IPS-18a (cell line): ENCODE results near the gene MEI1.

Experiments used
- H3K27ac ChIP-seq: one replicate; pipeline ENCODE4 v1.5.1; 2013; ENCODE audit warnings: low read length
- H3K27me3 ChIP-seq: one replicate; pipeline ENCODE4 v1.6.1; 2013; ENCODE audit warnings: mild to moderate bottlenecking, low read length; ENCODE audit not compliant: control insufficient read depth, insufficient read depth
- H3K36me3 ChIP-seq: one replicate; pipeline ENCODE4 v1.6.1; 2013; ENCODE audit warnings: low read depth, low read length; ENCODE audit not compliant: control insufficient read depth
- H3K4me1 ChIP-seq: one replicate; pipeline ENCODE4 v1.6.1; 2013; ENCODE audit warnings: low read depth, low read length; ENCODE audit not compliant: control insufficient read depth
- H3K4me3 ChIP-seq: one replicate; pipeline ENCODE4 v1.5.1; 2013; ENCODE audit warnings: low read length
- H3K9ac ChIP-seq: one replicate; pipeline ENCODE4 v1.6.1; 2013; ENCODE audit warnings: mild to moderate bottlenecking, low read length, moderate library complexity
- H3K9me3 ChIP-seq: one replicate; pipeline ENCODE4 v1.6.1; 2013; ENCODE audit warnings: low read depth, low read length; ENCODE audit not compliant: control insufficient read depth

Gene MEI1

DNA sequence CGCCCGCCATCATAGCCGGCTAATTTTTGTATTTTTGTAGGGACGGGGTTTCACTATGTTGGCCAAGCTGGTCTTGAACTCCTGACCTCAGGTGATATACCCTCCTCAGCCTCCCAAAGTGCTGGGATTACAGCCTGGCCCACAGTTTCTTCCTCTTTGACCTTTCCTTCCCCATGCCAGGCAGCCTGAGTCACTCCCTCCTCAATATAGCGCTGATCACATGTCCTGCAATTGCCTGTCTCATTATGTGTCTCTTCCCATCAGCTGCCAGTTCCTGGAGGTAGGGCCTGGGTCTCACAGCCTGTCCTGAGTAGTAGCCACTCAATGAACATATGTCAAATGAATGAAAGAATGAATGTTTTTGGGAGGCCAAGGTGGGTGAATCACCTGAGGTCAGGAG lies 58.2 kb downstream of the MEI1 start:
- no peak overlapping the region for H3K27ac ChIP-seq
- no peaks in the 10 kb centered on the region for H3K36me3 ChIP-seq
- no peak overlapping the region for H3K9ac ChIP-seq
- peaks cover 11% of the 10 kb centered on the region for H3K4me1 ChIP-seq
- H3K4me3 ChIP-seq = no peak overlapping the region
- no peaks in the 10 kb centered on the region for H3K9me3 ChIP-seq
- no peaks in the 10 kb centered on the region for H3K27me3 ChIP-seq

DNA sequence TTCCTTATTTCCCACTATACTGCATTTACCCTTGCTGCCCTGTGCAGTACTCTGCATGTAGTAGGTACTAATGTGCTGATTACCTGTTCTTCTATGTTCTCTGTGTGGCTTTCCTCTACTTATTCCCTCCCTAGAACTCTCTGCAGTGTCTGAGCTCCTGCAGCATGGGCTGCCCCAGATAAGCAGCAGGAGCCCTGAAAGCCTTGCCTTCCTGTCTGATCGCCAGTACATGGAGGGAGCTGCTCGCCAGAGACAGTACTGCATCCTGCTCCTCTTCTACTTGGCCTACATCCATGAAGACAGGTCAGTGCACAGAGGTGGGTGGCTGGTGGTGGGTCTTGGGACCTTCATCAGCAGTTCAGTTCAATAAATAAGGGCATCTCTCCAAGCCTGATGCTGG lies 58.9 kb downstream of the MEI1 start:
- Histone ChIP-seq H3K27ac (no peak overlapping the region), H3K4me3 (no peak overlapping the region)

DNA sequence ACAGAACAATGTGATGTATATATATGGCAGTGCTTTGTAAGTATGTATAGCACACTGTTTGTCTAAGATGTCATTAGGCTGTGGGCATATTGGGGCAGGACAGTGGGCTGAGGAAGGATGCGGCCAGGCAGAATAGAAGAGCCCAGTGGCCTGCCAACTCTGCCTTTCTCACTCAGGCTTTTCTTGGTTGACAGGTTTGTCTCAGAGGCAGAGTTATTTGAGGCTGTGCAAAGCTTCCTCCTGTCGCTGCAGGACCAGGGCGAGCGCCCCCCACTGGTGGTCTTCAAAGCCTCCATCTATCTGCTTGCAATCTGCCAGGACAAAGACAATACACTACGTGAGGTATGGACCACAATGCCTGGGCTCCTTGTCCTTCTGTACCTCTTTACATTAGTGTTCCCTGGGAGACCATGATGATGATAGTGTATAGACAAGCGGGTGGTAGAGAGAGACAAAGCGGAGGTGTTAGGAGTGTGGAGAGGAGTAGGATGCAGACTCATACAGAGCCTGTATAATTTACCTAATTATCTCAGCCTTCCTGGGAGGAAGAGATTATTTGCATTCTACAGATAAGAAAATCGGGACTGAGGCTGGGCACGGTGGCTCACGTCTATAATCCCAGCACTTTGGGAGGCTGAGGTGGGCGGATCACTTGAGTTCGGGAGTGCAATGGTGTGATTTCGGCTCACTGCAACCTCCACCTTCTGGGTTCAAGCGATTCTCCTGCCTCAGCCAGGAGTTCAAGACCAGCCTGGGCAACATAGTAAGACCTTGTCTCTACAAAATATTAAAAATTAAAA lies 63.9 kb downstream of the MEI1 start:
- no peaks in the 10 kb centered on the region for H3K36me3 ChIP-seq
- H3K4me1 ChIP-seq = no peaks in the 10 kb centered on the region
- no peak overlapping the region for H3K9ac ChIP-seq
- H3K27ac ChIP-seq = no peak overlapping the region
- H3K9me3 ChIP-seq = no peaks in the 10 kb centered on the region
- H3K4me3 ChIP-seq = no peak overlapping the region
- no peaks in the 10 kb centered on the region for H3K27me3 ChIP-seq

More for the DNA sequence above, 58.9 kb downstream of the MEI1 start:
- Histone ChIP-seq H3K9me3 (no peaks in the 10 kb centered on the region), H3K27me3 (no peaks in the 10 kb centered on the region), H3K36me3 (no peaks in the 10 kb centered on the region), H3K4me1 (peaks cover 11% of the 10 kb centered on the region), H3K9ac (no peak overlapping the region)

DNA sequence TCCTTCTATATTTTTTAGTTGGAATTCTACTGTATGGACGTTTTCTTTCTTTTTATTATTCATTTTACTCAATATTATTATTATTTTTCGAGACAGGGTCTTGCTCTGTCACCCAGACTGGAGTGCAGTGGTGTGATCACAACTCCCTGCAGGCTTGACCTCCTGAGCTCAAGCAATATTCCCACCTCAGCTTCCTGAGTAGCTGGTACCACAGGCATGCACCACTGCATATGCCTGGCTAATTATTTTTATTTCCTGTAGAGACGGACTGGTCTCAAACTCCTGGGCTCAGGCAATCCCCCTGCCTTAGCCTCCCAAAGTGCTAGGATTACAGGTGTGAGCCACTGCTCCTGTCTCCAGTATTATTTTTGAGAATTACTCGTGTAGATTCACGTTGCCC lies 67.2 kb downstream of the MEI1 start:
- no peak overlapping the region for H3K27ac ChIP-seq
- no peaks in the 10 kb centered on the region for H3K36me3 ChIP-seq
- no peak overlapping the region for H3K9ac ChIP-seq
- H3K4me1 ChIP-seq = no peaks in the 10 kb centered on the region
- H3K9me3 ChIP-seq = no peaks in the 10 kb centered on the region
- H3K27me3 ChIP-seq = no peaks in the 10 kb centered on the region
- H3K4me3 ChIP-seq = no peak overlapping the region

DNA sequence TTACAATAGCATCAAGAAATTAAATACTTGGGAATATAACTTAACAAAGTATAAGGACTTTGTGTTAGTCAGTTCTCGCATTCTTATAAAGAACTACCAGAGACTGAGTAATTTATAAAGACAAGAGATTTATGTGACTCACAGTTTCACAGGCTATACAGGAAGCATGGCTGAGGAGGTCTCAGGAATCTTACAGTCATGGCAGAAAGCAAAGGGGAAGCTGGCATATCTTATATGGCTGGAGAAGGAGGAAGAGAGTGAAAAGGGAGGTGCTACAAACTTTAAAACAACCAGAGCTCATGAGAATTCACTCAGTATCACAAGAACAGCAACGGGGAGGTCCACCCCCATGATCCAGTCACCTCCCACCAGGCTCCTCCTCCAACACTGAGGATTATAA lies 69.1 kb downstream of the MEI1 start:
- Histone ChIP-seq H3K4me3 (no peak overlapping the region), H3K27me3 (no peaks in the 10 kb centered on the region), H3K27ac (no peak overlapping the region), H3K36me3 (no peaks in the 10 kb centered on the region), H3K4me1 (no peaks in the 10 kb centered on the region), H3K9me3 (no peaks in the 10 kb centered on the region), H3K9ac (no peak overlapping the region)

DNA sequence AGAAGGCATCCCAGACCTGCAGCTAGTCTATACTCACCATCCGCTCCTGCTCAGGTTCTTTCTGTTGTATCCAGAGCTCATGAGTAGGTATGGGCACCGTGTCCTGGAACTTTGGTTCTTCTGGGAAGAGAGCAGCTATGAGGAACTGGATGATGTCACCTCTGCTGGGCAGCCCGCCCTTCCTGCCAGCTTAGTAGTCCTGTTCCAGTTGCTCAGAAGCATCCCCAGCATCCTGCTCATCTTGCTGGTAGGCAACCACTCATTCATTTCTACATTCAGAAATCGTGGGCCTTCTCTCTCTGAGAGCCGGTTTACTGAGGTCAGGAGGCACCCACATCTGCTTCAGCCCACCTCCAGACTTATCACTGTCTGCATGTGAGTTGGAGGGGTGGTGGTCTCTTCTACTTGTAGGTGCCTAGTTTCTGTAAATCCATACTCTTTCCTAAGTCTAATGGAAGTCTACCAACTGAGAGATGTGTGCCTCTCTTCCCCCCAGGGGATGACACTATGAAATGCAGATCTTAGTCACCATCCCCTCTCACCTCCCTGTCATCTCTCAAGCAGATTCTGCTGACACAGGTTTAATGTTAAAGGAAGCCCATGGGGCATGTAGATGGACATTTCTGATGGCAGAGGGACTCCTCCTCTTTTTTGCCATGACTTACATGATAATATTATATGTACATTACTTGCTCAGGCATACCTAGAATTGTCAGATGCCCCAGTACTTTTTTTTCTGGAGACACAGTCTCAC lies 71.6 kb downstream of the MEI1 start:
- no peaks in the 10 kb centered on the region for H3K27me3 ChIP-seq
- no peak overlapping the region for H3K27ac ChIP-seq
- no peak overlapping the region for H3K4me3 ChIP-seq
- H3K4me1 ChIP-seq = no peaks in the 10 kb centered on the region
- H3K9ac ChIP-seq = no peak overlapping the region
- no peaks in the 10 kb centered on the region for H3K9me3 ChIP-seq
- H3K36me3 ChIP-seq = no peaks in the 10 kb centered on the region

DNA sequence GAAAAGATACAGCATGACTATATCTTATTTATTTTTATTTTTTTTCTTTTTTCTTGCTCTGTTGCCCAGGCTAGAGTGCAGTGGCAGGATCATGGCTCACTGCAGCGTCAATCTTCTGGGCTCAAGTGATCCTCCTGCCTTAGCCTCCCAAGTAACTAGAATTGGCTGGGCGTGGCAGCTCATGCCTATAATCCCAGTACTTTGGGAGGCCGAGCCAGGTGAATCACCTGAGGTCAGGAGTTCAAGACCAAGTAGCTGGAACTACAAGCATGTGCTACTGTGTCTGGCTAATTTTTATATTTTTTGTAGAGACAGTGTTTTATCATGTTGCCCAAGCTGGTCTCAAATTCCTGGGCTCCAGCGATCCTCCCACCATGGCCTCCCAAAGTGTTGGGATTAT lies 72.9 kb downstream of the MEI1 start:
- Histone ChIP-seq H3K9ac (no peak overlapping the region), H3K27ac (no peak overlapping the region), H3K4me3 (no peak overlapping the region), H3K36me3 (no peaks in the 10 kb centered on the region), H3K27me3 (no peaks in the 10 kb centered on the region), H3K9me3 (no peaks in the 10 kb centered on the region), H3K4me1 (no peaks in the 10 kb centered on the region)

DNA sequence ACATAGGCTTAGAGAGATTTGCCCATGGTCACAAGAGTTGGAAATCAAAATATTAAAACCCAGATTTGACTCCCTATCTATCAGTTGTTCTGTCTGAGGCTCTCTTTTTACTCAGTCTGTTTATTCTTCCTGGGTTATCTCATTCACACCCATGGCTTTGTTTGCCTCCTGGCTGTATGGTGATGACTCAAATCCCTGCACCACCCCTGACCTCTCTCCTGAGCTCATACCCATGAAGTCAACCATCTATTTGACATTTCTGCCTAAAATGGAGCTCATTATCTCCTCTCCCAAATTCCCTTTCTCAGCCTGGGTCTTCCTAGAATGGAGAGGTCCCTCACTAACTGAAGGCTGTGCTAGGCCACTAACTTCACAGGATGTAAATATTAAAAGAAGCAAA lies 73.3 kb downstream of the MEI1 start:
- no peak overlapping the region for H3K4me3 ChIP-seq
- H3K9ac ChIP-seq = no peak overlapping the region
- no peaks in the 10 kb centered on the region for H3K4me1 ChIP-seq
- H3K9me3 ChIP-seq = no peaks in the 10 kb centered on the region
- H3K27me3 ChIP-seq = no peaks in the 10 kb centered on the region
- H3K27ac ChIP-seq = no peak overlapping the region
- no peaks in the 10 kb centered on the region for H3K36me3 ChIP-seq

DNA sequence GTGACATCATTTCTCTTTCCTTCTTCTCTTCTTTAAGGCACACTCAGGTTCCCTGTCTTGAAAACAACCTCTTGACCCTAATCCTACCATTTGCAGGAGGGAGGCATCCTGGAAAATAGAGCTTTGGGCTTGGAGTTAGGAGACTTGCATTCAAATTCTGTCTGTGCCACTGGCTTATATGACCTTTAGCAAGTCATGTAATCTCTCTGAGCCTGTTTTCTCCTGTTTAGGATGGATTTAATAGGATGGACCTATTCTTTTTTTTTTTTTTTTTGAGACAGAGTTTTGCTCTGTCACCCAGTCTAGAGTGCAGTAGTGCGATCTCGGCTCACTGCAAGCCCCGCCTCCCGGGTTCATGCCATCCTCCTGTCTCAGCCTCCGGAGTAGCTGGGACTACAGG lies 76.0 kb downstream of the MEI1 start:
- H3K4me3 ChIP-seq = no peak overlapping the region
- H3K36me3 ChIP-seq = no peaks in the 10 kb centered on the region
- H3K27me3 ChIP-seq = no peaks in the 10 kb centered on the region
- no peaks in the 10 kb centered on the region for H3K4me1 ChIP-seq
- no peaks in the 10 kb centered on the region for H3K9me3 ChIP-seq
- no peak overlapping the region for H3K9ac ChIP-seq
- H3K27ac ChIP-seq = no peak overlapping the region

DNA sequence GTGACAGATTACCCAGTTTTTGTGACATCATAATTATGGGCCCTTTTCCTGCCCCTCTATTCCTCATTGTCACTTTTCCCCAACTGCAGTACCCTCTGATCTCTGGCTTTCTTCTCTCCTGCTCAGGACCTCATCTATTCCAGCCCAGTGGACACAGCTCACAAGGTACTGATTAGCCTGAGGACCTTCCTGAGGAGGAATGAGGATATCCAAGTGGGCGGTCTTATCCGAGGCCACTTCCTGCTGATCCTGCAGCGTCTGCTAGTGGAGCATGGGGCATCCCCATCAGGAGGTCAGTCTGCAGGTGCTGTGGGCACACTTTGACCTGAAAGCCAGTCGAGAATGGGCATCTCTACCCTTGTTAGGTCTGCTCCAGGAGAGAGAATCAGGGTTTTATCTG lies 76.7 kb downstream of the MEI1 start:
- H3K9ac ChIP-seq = no peak overlapping the region
- no peaks in the 10 kb centered on the region for H3K9me3 ChIP-seq
- H3K27ac ChIP-seq = no peak overlapping the region
- no peaks in the 10 kb centered on the region for H3K36me3 ChIP-seq
- H3K27me3 ChIP-seq = no peaks in the 10 kb centered on the region
- no peaks in the 10 kb centered on the region for H3K4me1 ChIP-seq
- no peak overlapping the region for H3K4me3 ChIP-seq

DNA sequence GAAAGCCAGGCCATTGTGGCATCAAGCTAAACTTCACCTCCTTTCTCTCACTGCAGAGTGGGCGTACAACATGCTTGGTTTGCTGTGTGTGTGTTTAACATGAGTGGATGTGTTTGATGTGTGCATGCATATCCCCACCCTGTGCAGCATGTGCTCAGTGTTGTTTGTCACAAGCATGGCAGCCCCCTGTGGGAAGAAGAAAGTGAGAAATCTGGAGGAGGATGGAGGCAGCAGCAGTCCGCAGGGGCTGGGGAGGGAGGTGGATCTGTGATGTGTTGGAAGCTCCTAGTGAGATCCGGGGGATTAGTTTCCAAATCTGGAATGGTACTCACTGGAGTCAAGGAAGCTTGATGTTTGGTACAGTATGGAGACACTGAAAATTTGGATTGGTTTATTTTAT lies 77.1 kb downstream of the MEI1 start:
- Histone ChIP-seq H3K36me3 (no peaks in the 10 kb centered on the region), H3K4me1 (no peaks in the 10 kb centered on the region), H3K4me3 (no peak overlapping the region), H3K9ac (no peak overlapping the region), H3K27ac (no peak overlapping the region), H3K27me3 (no peaks in the 10 kb centered on the region), H3K9me3 (no peaks in the 10 kb centered on the region)
